ENCODE measurements around the gene CHMP1B. TPM values are rescaled to one million over a fixed set of nuclear protein-coding genes. Genes with fewer than 3 reads are reported as not detected.

CHMP1B gene
- polyA plus RNA-seq, 1 donor from 2014 or later = 106 TPM

DNA sequence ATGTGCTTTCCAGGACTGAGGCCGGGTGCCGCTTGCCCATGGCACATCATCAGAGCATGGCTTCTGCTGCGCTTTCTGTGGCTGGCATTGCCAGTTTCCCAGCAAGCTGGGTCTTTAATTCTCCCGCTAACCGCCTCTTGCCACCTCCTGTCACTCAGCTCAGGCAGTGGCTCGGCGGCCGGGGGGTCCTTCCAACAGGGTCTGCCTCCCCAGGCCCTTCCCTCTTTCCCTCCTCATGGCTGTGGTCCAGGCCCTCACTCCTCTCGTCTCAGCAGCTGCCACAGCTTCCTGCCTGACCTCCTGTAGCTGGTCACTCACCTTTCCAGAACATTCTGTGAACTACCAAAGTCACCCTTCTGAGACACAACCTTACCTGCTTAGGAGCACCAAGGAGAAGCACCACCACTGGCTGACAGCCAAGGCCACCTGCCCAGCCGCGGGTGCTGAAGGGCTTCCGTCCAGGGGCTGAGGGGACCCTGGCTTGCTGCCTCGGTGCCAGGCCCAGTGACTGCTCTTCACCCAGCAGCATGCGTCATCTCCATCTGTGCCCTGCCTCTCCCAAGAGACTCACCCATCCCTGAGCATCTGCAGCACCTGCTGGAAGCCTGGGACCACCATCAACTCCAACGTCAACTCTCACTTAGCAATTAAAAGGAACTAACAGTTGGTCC, 22.6 kb downstream of the CHMP1B start:
- H4K20me1 ChIP-seq (ENCODE audit: insufficient read depth) = no peaks in the 10 kb centered on the region
- H3K9ac ChIP-seq (ENCODE audit: low read length) = no peak overlapping the region
- no peak overlapping the region for H3K27ac ChIP-seq (ENCODE audit: low read length)
- no peaks in the 10 kb centered on the region for H3K79me2 ChIP-seq (replicated peaks; ENCODE audit: insufficient read depth, low read length)
- no peaks in the 10 kb centered on the region for H3K9me2 ChIP-seq (ENCODE audit: insufficient read depth, low read length)
- H2AFZ ChIP-seq (ENCODE audit: low read depth, low read length) = no peak overlapping the region
- H3F3A ChIP-seq (ENCODE audit: insufficient read depth, low read length, poor library complexity, severe bottlenecking) = no peaks in the 10 kb centered on the region
- no peaks in the 10 kb centered on the region for H3K9me3 ChIP-seq (ENCODE audit: low read length)
- no peaks in the 10 kb centered on the region for H3K36me3 ChIP-seq (ENCODE audit: insufficient read depth, low read length)
- H3K4me3 ChIP-seq (ENCODE audit: low read length) = no peak overlapping the region
- no peak overlapping the region for H3K4me2 ChIP-seq (ENCODE audit: low read length)
- TF ChIP-seq SMC3 (conservative IDR thresholded peaks at IDR 0.05; ENCODE audit: poor library complexity) = no peak
- no peak for TF ChIP-seq RAD21 (conservative IDR thresholded peaks at IDR 0.05)
- H3K27me3 ChIP-seq (ENCODE audit: insufficient read depth, low read depth, low read length) = no peaks in the 10 kb centered on the region

DNA sequence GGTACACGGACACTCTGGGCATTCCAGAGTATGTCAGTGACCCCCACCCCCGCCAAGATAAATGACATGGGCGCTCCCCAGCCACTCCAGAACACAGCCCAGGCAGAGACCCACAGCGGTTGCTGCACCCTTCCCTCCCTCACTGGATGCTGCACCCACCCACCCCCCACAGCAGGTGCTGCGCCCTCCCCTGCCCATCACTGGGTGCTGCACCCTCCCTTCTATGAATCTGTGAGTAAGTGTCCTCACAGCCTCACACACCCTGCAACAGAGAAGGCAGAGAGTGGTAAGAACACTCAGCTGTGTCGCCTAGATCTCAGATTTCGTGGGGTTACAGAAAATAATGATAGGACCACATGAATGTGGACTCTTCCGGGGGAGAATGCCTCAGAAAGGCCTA, 23.5 kb downstream of the CHMP1B start:
- Histone ChIP-seq H3K36me3 (ENCODE audit: insufficient read depth, low read length) (no peaks in the 10 kb centered on the region), H3K27me3 (ENCODE audit: insufficient read depth, low read depth, low read length) (no peaks in the 10 kb centered on the region), H3K9me3 (ENCODE audit: low read length) (no peaks in the 10 kb centered on the region), H3K9ac (ENCODE audit: low read length) (no peak overlapping the region), H4K20me1 (ENCODE audit: insufficient read depth) (no peaks in the 10 kb centered on the region), H3F3A (ENCODE audit: insufficient read depth, low read length, poor library complexity, severe bottlenecking) (no peaks in the 10 kb centered on the region), H3K4me2 (ENCODE audit: low read length) (no peak overlapping the region), H3K4me3 (ENCODE audit: low read length) (no peak overlapping the region), H3K79me2 (replicated peaks; ENCODE audit: insufficient read depth, low read length) (no peaks in the 10 kb centered on the region), H2AFZ (ENCODE audit: low read depth, low read length) (no peak overlapping the region), H3K27ac (ENCODE audit: low read length) (no peak overlapping the region), H3K9me2 (ENCODE audit: insufficient read depth, low read length) (no peaks in the 10 kb centered on the region)
- TF ChIP-seq, protein P1, sequence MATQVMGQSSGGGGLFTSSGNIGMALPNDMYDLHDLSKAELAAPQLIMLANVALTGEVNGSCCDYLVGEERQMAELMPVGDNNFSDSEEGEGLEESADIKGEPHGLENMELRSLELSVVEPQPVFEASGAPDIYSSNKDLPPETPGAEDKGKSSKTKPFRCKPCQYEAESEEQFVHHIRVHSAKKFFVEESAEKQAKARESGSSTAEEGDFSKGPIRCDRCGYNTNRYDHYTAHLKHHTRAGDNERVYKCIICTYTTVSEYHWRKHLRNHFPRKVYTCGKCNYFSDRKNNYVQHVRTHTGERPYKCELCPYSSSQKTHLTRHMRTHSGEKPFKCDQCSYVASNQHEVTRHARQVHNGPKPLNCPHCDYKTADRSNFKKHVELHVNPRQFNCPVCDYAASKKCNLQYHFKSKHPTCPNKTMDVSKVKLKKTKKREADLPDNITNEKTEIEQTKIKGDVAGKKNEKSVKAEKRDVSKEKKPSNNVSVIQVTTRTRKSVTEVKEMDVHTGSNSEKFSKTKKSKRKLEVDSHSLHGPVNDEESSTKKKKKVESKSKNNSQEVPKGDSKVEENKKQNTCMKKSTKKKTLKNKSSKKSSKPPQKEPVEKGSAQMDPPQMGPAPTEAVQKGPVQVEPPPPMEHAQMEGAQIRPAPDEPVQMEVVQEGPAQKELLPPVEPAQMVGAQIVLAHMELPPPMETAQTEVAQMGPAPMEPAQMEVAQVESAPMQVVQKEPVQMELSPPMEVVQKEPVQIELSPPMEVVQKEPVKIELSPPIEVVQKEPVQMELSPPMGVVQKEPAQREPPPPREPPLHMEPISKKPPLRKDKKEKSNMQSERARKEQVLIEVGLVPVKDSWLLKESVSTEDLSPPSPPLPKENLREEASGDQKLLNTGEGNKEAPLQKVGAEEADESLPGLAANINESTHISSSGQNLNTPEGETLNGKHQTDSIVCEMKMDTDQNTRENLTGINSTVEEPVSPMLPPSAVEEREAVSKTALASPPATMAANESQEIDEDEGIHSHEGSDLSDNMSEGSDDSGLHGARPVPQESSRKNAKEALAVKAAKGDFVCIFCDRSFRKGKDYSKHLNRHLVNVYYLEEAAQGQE (IDR thresholded peaks at IDR 0.05; ENCODE audit: borderline replicate concordance) = no peak
- TF ChIP-seq RAD21 (conservative IDR thresholded peaks at IDR 0.05) (no peak), EZH2 (IDR thresholded peaks at IDR 0.05; ENCODE audit: borderline replicate concordance, insufficient read depth, low read length, poor library complexity, severe bottlenecking) (no peak)

DNA sequence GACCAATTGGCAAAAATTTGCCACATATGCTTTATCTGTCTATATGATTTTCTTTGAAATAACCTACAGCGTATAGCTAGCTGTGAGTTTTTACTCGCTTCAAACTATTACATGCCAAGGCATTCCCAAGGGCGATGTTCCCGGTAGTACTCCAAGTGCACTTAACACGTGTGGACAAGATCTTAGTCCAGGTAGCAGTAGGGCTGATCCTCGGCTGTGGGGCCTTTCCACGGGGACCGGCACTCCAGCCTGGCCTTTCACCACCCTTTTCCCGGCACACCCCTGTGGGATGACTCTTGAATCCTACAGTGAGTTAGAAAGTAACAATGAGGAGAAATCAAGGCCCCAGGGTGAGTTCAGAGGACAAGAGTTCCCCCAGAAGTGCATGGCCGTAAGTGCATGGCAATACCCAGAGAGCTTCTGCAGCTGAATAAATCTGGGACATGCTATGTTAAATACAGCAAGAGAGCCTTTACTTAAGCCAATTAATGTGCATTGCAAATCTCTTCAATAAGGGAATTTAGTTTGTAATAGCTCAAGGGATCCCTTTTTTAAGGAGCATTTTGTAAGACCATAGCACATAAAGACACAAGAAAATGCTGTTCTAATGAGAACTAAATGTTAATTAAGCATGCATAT, 26.4 kb downstream of the CHMP1B start:
- Histone ChIP-seq H3K9ac (ENCODE audit: low read length) (no peak overlapping the region), H4K20me1 (ENCODE audit: insufficient read depth) (no peaks in the 10 kb centered on the region), H3K79me2 (replicated peaks; ENCODE audit: insufficient read depth, low read length) (no peaks in the 10 kb centered on the region), H3K9me2 (ENCODE audit: insufficient read depth, low read length) (no peaks in the 10 kb centered on the region), H3K27me3 (ENCODE audit: insufficient read depth, low read depth, low read length) (no peaks in the 10 kb centered on the region), H3K36me3 (ENCODE audit: insufficient read depth, low read length) (no peaks in the 10 kb centered on the region), H3F3A (ENCODE audit: insufficient read depth, low read length, poor library complexity, severe bottlenecking) (no peaks in the 10 kb centered on the region), H3K4me2 (ENCODE audit: low read length) (no peak overlapping the region), H3K4me3 (ENCODE audit: low read length) (no peak overlapping the region), H3K27ac (ENCODE audit: low read length) (no peak overlapping the region), H3K9me3 (ENCODE audit: low read length) (no peaks in the 10 kb centered on the region), H2AFZ (ENCODE audit: low read depth, low read length) (no peak overlapping the region)
- TF ChIP-seq POLR2AphosphoS5 (IDR thresholded peaks at IDR 0.05) (no peak), EP300 (conservative IDR thresholded peaks at IDR 0.05; ENCODE audit: poor library complexity, severe bottlenecking) (no peak), MXI1 (conservative IDR thresholded peaks at IDR 0.05; ENCODE audit: poor library complexity, severe bottlenecking) (no peak), RAD21 (conservative IDR thresholded peaks at IDR 0.05) (no peak), SMC3 (conservative IDR thresholded peaks at IDR 0.05; ENCODE audit: poor library complexity) (no peak), EZH2 (IDR thresholded peaks at IDR 0.05; ENCODE audit: borderline replicate concordance, insufficient read depth, low read length, poor library complexity, severe bottlenecking) (no peak), TAF1 (IDR thresholded peaks at IDR 0.05; ENCODE audit: low read depth) (no peak)
- TF ChIP-seq, protein P1 (IDR thresholded peaks at IDR 0.05; ENCODE audit: borderline replicate concordance) = no peak
- TF ChIP-seq, protein P2, sequence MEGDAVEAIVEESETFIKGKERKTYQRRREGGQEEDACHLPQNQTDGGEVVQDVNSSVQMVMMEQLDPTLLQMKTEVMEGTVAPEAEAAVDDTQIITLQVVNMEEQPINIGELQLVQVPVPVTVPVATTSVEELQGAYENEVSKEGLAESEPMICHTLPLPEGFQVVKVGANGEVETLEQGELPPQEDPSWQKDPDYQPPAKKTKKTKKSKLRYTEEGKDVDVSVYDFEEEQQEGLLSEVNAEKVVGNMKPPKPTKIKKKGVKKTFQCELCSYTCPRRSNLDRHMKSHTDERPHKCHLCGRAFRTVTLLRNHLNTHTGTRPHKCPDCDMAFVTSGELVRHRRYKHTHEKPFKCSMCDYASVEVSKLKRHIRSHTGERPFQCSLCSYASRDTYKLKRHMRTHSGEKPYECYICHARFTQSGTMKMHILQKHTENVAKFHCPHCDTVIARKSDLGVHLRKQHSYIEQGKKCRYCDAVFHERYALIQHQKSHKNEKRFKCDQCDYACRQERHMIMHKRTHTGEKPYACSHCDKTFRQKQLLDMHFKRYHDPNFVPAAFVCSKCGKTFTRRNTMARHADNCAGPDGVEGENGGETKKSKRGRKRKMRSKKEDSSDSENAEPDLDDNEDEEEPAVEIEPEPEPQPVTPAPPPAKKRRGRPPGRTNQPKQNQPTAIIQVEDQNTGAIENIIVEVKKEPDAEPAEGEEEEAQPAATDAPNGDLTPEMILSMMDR (IDR thresholded peaks at IDR 0.05; ENCODE audit: poor library complexity, severe bottlenecking) = no peak
